Nephron progenitor cell (in vitro differentiated cells): ENCODE results near the gene OLA1.

ENCODE experiments used
- DNase-seq: peaks from one replicate; pipeline ENCODE4 v3.0.0; 2021
- H3K27ac Mint-ChIP-seq: 2 replicates; pipeline ENCODE4 v1.8.0; 2021; ENCODE audit warnings: mild to moderate bottlenecking, moderate library complexity, mixed read lengths
- H3K27me3 Mint-ChIP-seq: 2 replicates; pipeline ENCODE4 v1.8.0; 2021; ENCODE audit warnings: mild to moderate bottlenecking, low read depth, mixed read lengths; ENCODE audit not compliant: poor library complexity
- H3K36me3 Mint-ChIP-seq: 2 replicates; pipeline ENCODE4 v1.8.0; 2021; ENCODE audit warnings: low read depth, mixed read lengths
- H3K4me1 Mint-ChIP-seq: 2 replicates; pipeline ENCODE4 v1.8.0; 2021; ENCODE audit warnings: mixed read lengths
- H3K4me3 Mint-ChIP-seq: 2 replicates; pipeline ENCODE4 v1.8.0; 2021; ENCODE audit warnings: mild to moderate bottlenecking, moderate library complexity, mixed read lengths
- H3K9me3 Mint-ChIP-seq: 2 replicates; pipeline ENCODE4 v1.8.0; 2021; ENCODE audit warnings: mild to moderate bottlenecking, moderate library complexity, mixed read lengths
- CTCF ChIP-seq: fragments of 200-600 bp; sonication (generic); IDR thresholded peaks from 2 replicates; pipeline ENCODE4 v1.5.0; 2021; ENCODE audit warnings: antibody characterized with exemption

OLA1 gene

GRCh38 chr2:174051068-174051467 lies 197.3 kb downstream of the OLA1 start:
- Mint-ChIP-seq H3K9me3 (peaks cover 6% of the 10 kb centered on the region), H3K4me1 (peaks cover 42% of the 10 kb centered on the region), H3K4me3 (no peak overlapping the region), H3K27ac (peak overlapping the region; percentile 23), H3K27me3 (peaks cover 2% of the 10 kb centered on the region), H3K36me3 (peaks cover under 1% of the 10 kb centered on the region)
- no peak for DNase-seq
- TF ChIP-seq CTCF: no peak

GRCh38 chr2:174049895-174050294 lies 198.4 kb downstream of the OLA1 start:
- peaks cover 11% of the 10 kb centered on the region for H3K36me3 Mint-ChIP-seq
- peaks cover 5% of the 10 kb centered on the region for H3K9me3 Mint-ChIP-seq
- H3K4me1 Mint-ChIP-seq: peaks cover 42% of the 10 kb centered on the region
- DNase-seq: no peak
- no peak for TF ChIP-seq CTCF
- no peak overlapping the region for H3K27ac Mint-ChIP-seq
- H3K27me3 Mint-ChIP-seq: peaks cover 2% of the 10 kb centered on the region
- H3K4me3 Mint-ChIP-seq: no peak overlapping the region

GRCh38 chr2:174048243-174048642 lies 200.1 kb downstream of the OLA1 start:
- no peak for TF ChIP-seq CTCF
- H3K27ac Mint-ChIP-seq: no peak overlapping the region
- no peak for DNase-seq

GRCh38 chr2:174047746-174048145 lies 200.6 kb downstream of the OLA1 start:
- H3K9me3 Mint-ChIP-seq: peaks cover 5% of the 10 kb centered on the region
- H3K4me3 Mint-ChIP-seq: no peak overlapping the region
- no peak for DNase-seq
- peak overlapping the region; percentile 57 for H3K27ac Mint-ChIP-seq
- peaks cover 2% of the 10 kb centered on the region for H3K27me3 Mint-ChIP-seq
- TF ChIP-seq CTCF: no peak
- peaks cover 13% of the 10 kb centered on the region for H3K36me3 Mint-ChIP-seq
- peaks cover 24% of the 10 kb centered on the region for H3K4me1 Mint-ChIP-seq

More at GRCh38 chr2:174048243-174048642, 200.1 kb downstream of the OLA1 start:
- Mint-ChIP-seq H3K9me3 (peaks cover 5% of the 10 kb centered on the region), H3K4me1 (peaks cover 29% of the 10 kb centered on the region), H3K27me3 (peaks cover 2% of the 10 kb centered on the region), H3K4me3 (no peak overlapping the region), H3K36me3 (peaks cover 13% of the 10 kb centered on the region)

- no peak overlapping the region for H3K4me3 Mint-ChIP-seq
- no peak for DNase-seq
- H3K9me3 Mint-ChIP-seq: peaks cover 5% of the 10 kb centered on the region
- peaks cover 13% of the 10 kb centered on the region for H3K36me3 Mint-ChIP-seq
- no peak overlapping the region for H3K27ac Mint-ChIP-seq
- no peak for TF ChIP-seq CTCF
- peaks cover 8% of the 10 kb centered on the region for H3K4me1 Mint-ChIP-seq
- H3K27me3 Mint-ChIP-seq: peaks cover 2% of the 10 kb centered on the region
Observed at GRCh38 chr2:174046172-174046571, 202.2 kb downstream of the OLA1 start.

- Mint-ChIP-seq H3K4me3 (no peak overlapping the region), H3K27ac (no peak overlapping the region), H3K27me3 (peaks cover 2% of the 10 kb centered on the region), H3K9me3 (peaks cover 5% of the 10 kb centered on the region), H3K4me1 (peaks cover 12% of the 10 kb centered on the region), H3K36me3 (peaks cover 13% of the 10 kb centered on the region)
- no peak for DNase-seq
- no peak for TF ChIP-seq CTCF
Observed at GRCh38 chr2:174044556-174044955, 203.8 kb downstream of the OLA1 start.
